ENCODE results near the gene VAV3.

GRCh38 chr1:107979088-107979487 lies 14.1 kb upstream of the VAV3 start:
- TF ChIP-seq CTCF (IDR thresholded peaks at IDR 0.05) (no peak), ZFX (IDR thresholded peaks at IDR 0.05; ENCODE audit: borderline replicate concordance) (no peak)

All from 22Rv1 (cell line).